UCSD-AML1 (cell line): ENCODE measurements around the gene C6orf141.
A peak's percentile ranks its signal among the peaks of the same experiment; 100 is the strongest.

Experiments used
- DNase-seq: peaks from one replicate; lab custom pipeline; 2025; ENCODE audit not compliant: unreplicated experiment; lab: John Stamatoyannopoulos, UW

Gene C6orf141

GRCh38 chr6:49539102-49539501 lies 11.4 kb upstream of the C6orf141 start:
- no peak for DNase-seq

- no peak for DNase-seq
Measured at GRCh38 chr6:49540614-49541013, 9.9 kb upstream of the C6orf141 start.

- no peak for DNase-seq
Measured at GRCh38 chr6:49541210-49541724, 9.2 kb upstream of the C6orf141 start.

GRCh38 chr6:49541936-49542335 lies 8.5 kb upstream of the C6orf141 start:
- DNase-seq, result no peak

GRCh38 chr6:49543087-49543858 lies 7.2 kb upstream of the C6orf141 start:
- DNase-seq, result no peak

- no peak for DNase-seq
Measured at GRCh38 chr6:49546331-49546730, 4.1 kb upstream of the C6orf141 start.

GRCh38 chr6:49548613-49549304 lies 1.7 kb upstream of the C6orf141 start:
- no peak for DNase-seq

- DNase-seq, result no peak
Measured at GRCh38 chr6:49549691-49550491, 577 bp upstream of the C6orf141 start.

GRCh38 chr6:49551078-49551865 lies 804 bp downstream of the C6orf141 start:
- peak; percentile 15 for DNase-seq

GRCh38 chr6:49551866-49552129 lies 1.3 kb downstream of the C6orf141 start:
- no peak for DNase-seq

GRCh38 chr6:49552596-49552995 lies 2.1 kb downstream of the C6orf141 start:
- no peak for DNase-seq

- no peak for DNase-seq
Measured at GRCh38 chr6:49553384-49553783, 2.9 kb downstream of the C6orf141 start.

GRCh38 chr6:49555951-49556350 lies 5.5 kb downstream of the C6orf141 start:
- DNase-seq, result no peak

- DNase-seq, result no peak
Measured at GRCh38 chr6:49556429-49556837, 6.0 kb downstream of the C6orf141 start.

GRCh38 chr6:49557177-49557576 lies 6.7 kb downstream of the C6orf141 start:
- DNase-seq, result no peak

- DNase-seq, result no peak
Measured at GRCh38 chr6:49558238-49558637, 7.8 kb downstream of the C6orf141 start.

- DNase-seq, result no peak
Measured at GRCh38 chr6:49563006-49563886, 12.8 kb downstream of the C6orf141 start.

- no peak for DNase-seq
Measured at GRCh38 chr6:49564552-49564951, 14.1 kb downstream of the C6orf141 start.

- DNase-seq, result no peak
Measured at GRCh38 chr6:49565261-49565660, 14.8 kb downstream of the C6orf141 start.

GRCh38 chr6:49565855-49566254 lies 15.4 kb downstream of the C6orf141 start:
- peak; percentile 28 for DNase-seq
